Measurements from ENCODE around the gene NRBF2. TPM values are rescaled to one million over a fixed set of nuclear protein-coding genes. Genes with fewer than 3 reads are reported as not detected.

Gene NRBF2
- total and polyA plus RNA-seq, 9 of the 15 experiments (the other 6 are each of a cell fraction or from before 2014, with no cell fraction given), result 20.8 to 52.1 (median 30.5) TPM

- TF ChIP-seq, protein P1, sequence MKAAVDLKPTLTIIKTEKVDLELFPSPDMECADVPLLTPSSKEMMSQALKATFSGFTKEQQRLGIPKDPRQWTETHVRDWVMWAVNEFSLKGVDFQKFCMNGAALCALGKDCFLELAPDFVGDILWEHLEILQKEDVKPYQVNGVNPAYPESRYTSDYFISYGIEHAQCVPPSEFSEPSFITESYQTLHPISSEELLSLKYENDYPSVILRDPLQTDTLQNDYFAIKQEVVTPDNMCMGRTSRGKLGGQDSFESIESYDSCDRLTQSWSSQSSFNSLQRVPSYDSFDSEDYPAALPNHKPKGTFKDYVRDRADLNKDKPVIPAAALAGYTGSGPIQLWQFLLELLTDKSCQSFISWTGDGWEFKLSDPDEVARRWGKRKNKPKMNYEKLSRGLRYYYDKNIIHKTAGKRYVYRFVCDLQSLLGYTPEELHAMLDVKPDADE (conservative IDR thresholded peaks at IDR 0.05; ENCODE audit: control insufficient read depth, low read depth, low read length), result no peak
- TF ChIP-seq CBX3 (IDR thresholded peaks at IDR 0.05; ENCODE audit: borderline replicate concordance in 1 of 2, low read length in 2 of 2) (no peak), CBX1 (IDR thresholded peaks at IDR 0.05; ENCODE audit: low read depth) (no peak), SIX5 (IDR thresholded peaks at IDR 0.05; ENCODE audit: borderline replicate concordance in 1 of 2, insufficient read depth in 1 of 2, low read depth in 1 of 2, low read length in 2 of 2) (no peak), GATAD2B (IDR thresholded peaks at IDR 0.05; ENCODE audit: borderline replicate concordance) (peak; percentile 36; the same call in 1 of the 2 replicates), FOXK2 (conservative IDR thresholded peaks at IDR 0.05 in 1 of 2, IDR thresholded peaks at IDR 0.05 in 1 of 2; ENCODE audit: low read depth in 2 of 2) (no peak), ZNF175 (CRISPR knock-in tag; IDR thresholded peaks at IDR 0.05; ENCODE audit: low read depth) (0 out of 2 replicates have a peak, but pooled peaks have one; percentile 57), HIVEP1 (CRISPR knock-in tag; IDR thresholded peaks at IDR 0.05) (no peak), RB1 (IDR thresholded peaks at IDR 0.05; ENCODE audit: low read depth) (0 out of 2 replicates have a peak, but pooled peaks have one; percentile 24), ATF1 (CRISPR knock-in tag; IDR thresholded peaks at IDR 0.05) (no peak), ATF1 (tag; IDR thresholded peaks at IDR 0.05) (no peak), MCM3 (IDR thresholded peaks at IDR 0.05) (no peak), GABPB2 (CRISPR knock-in tag; conservative IDR thresholded peaks at IDR 0.05) (no peak), HDAC1 (IDR thresholded peaks at IDR 0.05) (no peak), ZNF121 (CRISPR knock-in tag; conservative IDR thresholded peaks at IDR 0.05) (peak; percentile 87), MNT (conservative IDR thresholded peaks at IDR 0.05) (0 out of 4 replicates have a peak, but pooled peaks of 1 of the 2 experiments have one; percentile 19), E2F5 (CRISPR knock-in tag; IDR thresholded peaks at IDR 0.05) (no peak), NR2F6 (CRISPR knock-in tag; IDR thresholded peaks at IDR 0.05) (no peak), ZNF134 (CRISPR knock-in tag; conservative IDR thresholded peaks at IDR 0.05) (no peak), RHOXF2B (CRISPR knock-in tag; conservative IDR thresholded peaks at IDR 0.05) (no peak), JUNB (CRISPR knock-in tag; conservative IDR thresholded peaks at IDR 0.05) (no peak)
- TF ChIP-seq, protein P2, sequence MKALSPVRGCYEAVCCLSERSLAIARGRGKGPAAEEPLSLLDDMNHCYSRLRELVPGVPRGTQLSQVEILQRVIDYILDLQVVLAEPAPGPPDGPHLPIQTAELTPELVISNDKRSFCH (CRISPR knock-in tag; IDR thresholded peaks at IDR 0.05), result no peak
- TF ChIP-seq, protein P2 (tag; IDR thresholded peaks at IDR 0.05), result no peak
Observed at GRCh38 chr10:63105225-63106110, 27.7 kb upstream of the NRBF2 start (continued).
